GM12891 (cell line): ENCODE results near the gene HCN2.
A peak's percentile ranks its signal among the peaks of the same experiment; 100 is the strongest.

Experiments
- DNase-seq: peaks from one replicate; pipeline ENCODE4 v3.0.0; 2011; ENCODE audit warnings: low spot score; ENCODE audit not compliant: insufficient read length
- FAIRE-seq: peaks from 2 replicates; lab custom pipeline; 2011; peaks lifted over from hg19 to GRCh38; lab: Jason Lieb, UNC
- PAX5 ChIP-seq: IDR thresholded peaks from 2 replicates; pipeline ENCODE4 v1.6.1; 2011; ENCODE audit warnings: low read length, moderate library complexity, mild to moderate bottlenecking; ENCODE audit not compliant: insufficient read depth, severe bottlenecking
- POLR2A ChIP-seq: IDR thresholded peaks from 2 replicates; pipeline ENCODE4 v1.6.1; 2011; ENCODE audit warnings: low read depth, low read length, control low read depth
- POLR2AphosphoS5 ChIP-seq: IDR thresholded peaks from 2 replicates; pipeline ENCODE4 v1.6.1; 2011; ENCODE audit warnings: low read depth, low read length, control low read depth
- POU2F2 ChIP-seq: IDR thresholded peaks from 2 replicates; pipeline ENCODE4 v1.6.1; 2011; ENCODE audit warnings: low read depth, mild to moderate bottlenecking, control low read depth, low read length, moderate library complexity
- SPI1 ChIP-seq: IDR thresholded peaks from 2 replicates; pipeline ENCODE4 v1.6.1; 2011; ENCODE audit warnings: low read depth, low read length, control low read depth
- TAF1 ChIP-seq: IDR thresholded peaks from 2 replicates; pipeline ENCODE4 v1.6.1; 2011; ENCODE audit warnings: low read depth, low read length, control low read depth

Gene HCN2

DNA sequence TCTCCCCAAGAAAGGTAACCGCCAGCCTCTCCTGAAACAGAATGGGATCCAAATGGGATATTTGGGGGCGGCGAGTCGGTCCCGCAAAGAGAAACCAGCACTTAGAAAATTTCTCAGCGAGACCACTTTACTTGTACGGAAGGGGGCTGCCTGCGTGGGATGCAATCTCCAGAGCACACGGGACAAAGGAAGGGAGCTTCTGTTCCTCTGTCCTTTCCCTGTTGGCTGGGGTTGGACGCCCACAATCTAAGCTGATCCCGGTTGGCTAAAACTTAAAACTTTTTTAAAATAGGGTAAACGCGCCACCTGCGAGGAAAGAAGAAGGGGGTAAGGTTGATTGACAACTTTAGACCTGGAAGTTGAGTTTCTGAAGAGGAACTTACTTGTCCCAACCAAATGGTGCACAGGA lies 18.1 kb upstream of the HCN2 start:
- no peak for TF ChIP-seq SPI1
- TF ChIP-seq POLR2AphosphoS5 = no peak
- TF ChIP-seq PAX5 = no peak
- no peak for TF ChIP-seq TAF1
- no peak for TF ChIP-seq POU2F2
- TF ChIP-seq POLR2A = no peak
- DNase-seq = no peak
- FAIRE-seq = no peak

DNA sequence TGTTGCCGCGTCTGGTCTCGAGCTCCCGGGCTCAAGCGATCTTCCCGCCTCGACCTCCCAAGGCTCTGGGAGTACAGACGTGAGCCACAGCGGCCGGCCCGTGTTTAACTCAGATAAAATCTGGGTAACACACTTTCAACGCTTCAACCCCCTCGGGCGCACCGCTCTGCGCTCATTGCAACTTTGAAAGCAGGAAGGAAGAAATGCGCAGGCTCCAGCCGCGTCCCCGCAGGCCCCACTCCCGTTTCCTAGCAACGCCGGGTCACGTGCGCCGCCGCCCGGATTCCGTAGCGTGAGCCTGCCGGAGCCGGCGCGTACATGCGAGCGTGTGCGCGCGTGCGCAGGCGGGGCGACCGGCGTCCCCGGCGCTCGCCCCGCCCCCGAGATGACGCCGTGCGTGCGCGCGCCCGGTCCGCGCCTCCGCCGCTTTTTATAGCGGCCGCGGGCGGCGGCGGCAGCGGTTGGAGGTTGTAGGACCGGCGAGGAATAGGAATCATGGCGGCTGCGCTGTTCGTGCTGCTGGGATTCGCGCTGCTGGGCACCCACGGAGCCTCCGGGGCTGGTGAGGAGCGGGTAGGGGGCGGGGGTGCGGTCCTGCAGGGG lies 17.4 kb upstream of the HCN2 start, which contains the start of gene BSG:
Gene BSG (plus strand): TSS at position 457 of the 603 bp plus-strand sequence. CDS start 39 bp downstream, at position 496.
- peak; percentile 99 for FAIRE-seq
- peak; percentile 98 for DNase-seq
- TF ChIP-seq POU2F2 = peak; percentile 51; the same call in 1 of the 2 replicates
- TF ChIP-seq POLR2AphosphoS5 = peak; percentile 94
- TF ChIP-seq SPI1 = no peak
- TF ChIP-seq PAX5 = no peak
- peak; percentile 68 for TF ChIP-seq TAF1
- peak; percentile 96 for TF ChIP-seq POLR2A

DNA sequence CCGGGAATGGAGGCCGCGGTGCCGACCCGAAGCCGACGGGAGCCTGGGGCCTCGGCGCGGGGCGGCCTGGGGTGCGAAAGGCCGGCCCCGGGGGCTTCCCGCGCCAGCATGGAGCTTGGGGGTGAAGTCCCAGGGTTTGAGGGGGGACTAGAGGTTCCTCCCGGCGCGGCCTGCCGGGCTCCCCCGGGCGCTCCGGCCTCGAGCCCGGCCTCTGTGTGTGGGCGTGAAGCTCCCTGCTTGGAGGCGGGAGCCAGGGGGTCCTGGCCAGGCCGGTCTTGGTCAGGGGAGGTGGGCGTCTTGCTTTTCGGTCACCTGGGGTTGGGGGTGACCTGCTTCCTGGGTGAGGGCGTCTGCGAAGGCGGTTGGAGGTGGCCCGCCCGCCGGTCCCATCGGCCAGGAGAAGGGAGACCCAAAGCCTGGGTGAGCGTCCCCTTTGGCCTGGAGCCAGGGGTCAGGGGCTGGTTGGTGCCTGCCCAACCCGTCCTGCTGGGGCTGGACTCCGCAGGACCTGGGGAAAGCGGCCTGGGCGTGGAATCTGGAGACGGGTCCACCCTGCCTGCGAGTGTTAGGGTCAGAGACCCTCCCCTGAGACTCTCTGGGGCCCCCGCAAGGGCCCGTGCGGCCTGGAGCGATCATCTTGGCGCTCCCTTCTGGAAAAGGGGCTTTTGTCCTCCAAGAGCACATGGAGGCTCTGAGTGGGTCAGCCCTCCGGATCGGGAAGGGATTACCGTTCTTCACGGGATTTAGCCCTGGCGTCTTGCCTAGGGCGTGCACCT lies 16.8 kb upstream of the HCN2 start:
- DNase-seq (no peak), FAIRE-seq (peak; percentile 64)
- TF ChIP-seq TAF1 (no peak), POU2F2 (no peak), SPI1 (no peak), POLR2A (no peak), PAX5 (no peak), POLR2AphosphoS5 (no peak)

DNA sequence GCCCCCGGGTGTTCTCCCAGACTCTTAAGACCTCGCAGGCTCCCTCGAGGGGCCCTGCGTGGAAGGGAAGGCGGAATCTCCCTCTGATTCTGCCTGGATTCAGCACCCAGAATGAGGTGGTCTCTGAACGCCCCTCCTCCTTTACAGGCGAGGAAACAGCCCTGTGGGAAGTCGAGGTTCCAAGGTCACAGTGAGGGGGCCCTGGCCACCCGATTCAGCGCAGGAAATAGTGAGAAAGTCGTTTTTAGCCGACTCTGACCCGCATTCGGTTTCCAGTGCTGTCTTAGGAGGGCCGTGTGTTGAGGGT lies 16.2 kb upstream of the HCN2 start:
- TF ChIP-seq TAF1 (no peak), POLR2AphosphoS5 (no peak), PAX5 (no peak), SPI1 (no peak)
- FAIRE-seq (peak; percentile 35), DNase-seq (no peak)

DNA sequence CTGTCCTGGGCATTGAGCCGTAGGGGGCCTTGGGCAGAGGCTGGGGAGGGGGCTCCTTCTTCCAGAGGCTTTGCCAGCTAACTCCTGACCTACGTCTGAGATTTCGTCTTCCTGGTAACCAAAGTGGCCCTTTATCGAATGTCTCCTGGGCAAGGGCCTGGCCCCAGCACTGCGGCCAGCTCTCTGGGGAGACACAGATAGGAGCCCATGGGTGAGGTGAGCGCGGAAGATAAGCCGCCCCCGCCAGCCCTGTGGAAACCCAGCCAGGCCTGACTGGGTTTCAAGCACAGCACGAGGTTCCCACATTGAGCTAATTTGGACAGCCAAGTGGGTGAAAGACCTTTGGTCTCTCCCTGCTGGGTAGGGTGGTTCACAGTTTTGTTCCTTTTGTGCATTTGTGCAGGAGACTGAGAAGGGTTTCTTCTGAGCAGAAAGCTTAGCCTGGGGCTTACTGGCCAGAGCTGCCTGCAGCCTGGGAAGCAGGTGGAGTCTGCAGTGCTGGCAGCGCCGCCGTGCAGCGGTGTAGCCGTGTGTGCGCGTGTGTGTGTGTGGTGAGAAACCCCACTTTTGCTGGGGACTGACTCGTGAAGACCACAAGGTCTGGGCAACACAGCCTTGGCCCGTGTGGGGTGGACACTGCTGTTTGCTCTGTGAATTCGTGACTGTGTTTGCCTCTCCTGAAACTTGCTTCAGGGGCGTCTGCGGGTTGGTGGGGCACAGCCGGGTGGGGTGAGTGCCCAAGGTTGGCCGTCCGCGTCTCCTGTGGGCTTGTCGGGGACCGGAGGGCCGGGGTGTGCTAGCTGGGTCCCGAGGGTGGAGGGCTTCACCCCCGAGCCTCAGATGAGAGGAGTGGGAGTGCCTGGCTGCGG lies 14.8 kb upstream of the HCN2 start:
- no peak for TF ChIP-seq POLR2A
- peak; percentile 90 for TF ChIP-seq PAX5
- TF ChIP-seq SPI1 = no peak
- TF ChIP-seq TAF1 = no peak
- TF ChIP-seq POLR2AphosphoS5 = no peak
- TF ChIP-seq POU2F2 = no peak
- no peak for DNase-seq
- peak; percentile 78 for FAIRE-seq

DNA sequence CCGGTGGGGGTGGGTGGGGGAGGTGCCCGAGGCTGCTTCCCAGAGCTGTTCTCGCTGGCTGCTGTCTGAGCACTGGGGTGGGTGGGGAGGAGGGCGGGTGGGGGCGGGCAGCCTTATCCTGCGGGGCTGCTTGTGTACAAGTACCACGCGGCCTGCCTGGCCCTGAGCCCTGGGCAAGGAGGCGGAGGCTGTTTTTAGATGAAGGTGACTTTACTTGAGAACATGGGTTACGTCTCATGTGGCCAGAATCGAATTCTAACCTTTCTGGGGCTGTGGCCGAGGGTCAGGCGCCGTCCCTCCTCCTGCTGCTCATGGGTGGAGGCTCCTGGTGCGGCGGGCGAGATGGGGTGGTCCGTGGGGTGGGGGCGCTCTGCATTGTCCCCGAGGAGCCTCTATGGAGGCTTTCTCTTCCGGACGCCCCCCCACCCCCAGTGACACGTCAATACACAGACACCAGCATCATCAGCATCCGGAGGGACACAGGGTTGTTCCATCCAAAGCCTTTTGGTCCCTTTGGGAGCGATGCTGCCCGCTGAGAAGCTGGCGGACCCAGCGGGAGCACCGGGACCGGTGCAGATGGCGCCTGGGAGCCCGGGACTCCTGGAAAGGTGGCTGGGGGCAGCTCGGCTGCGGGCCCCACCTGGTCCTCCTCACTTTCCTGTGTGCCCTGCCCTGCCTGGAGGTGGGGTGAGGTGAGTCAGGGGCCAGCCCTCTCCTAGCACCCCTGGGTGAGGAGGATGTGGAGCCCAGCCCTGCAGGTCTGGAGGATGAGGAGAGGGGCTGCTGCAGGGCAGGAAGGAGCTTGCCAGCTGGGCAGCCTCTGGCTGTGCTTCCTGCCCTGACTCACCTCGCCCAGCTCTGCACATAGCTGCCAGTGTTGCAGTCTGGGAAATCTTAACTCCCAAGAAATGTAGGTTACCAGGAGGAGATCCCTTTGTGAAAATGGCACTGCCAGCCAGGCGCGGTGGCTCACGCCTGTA lies 13.9 kb upstream of the HCN2 start:
- FAIRE-seq (no peak), DNase-seq (no peak)
- TF ChIP-seq PAX5 (no peak), POU2F2 (no peak), POLR2A (no peak), SPI1 (no peak), TAF1 (no peak), POLR2AphosphoS5 (no peak)

DNA sequence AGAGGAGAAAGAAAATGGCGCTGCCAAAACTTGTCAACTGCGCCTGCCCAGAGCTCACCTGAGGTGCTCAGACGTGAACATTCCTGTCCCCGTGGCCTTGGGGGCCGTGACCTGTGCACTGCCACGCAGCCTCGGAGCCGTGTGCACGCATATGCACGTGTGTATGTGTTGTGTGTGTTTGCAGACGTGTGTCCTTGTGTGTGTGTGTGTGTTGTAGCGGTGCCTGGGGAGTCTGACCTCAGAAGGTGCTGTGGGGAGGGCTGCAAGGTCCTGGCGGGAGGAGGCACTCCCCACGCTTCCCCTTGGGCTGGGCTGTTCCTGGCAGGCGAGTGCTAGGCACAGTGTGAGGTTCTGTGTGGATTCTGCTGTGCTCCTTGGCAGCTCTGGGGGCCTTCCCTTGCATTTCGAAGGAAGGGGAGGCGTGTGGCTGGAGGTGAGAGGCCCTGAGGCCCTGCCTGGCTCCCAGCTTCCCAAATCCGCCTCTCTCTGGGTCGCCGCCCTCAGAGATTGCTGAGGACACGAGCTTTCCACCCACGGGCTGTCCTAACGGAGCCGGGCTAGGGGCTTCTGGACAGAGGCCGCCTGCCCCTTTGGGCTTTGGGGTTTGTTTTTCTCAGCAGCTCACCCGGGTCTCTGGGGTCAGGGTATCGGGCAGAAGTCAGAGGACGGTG lies 12.8 kb upstream of the HCN2 start:
- FAIRE-seq (no peak), DNase-seq (no peak)
- TF ChIP-seq POLR2AphosphoS5 = no peak
- no peak for TF ChIP-seq PAX5
- no peak for TF ChIP-seq SPI1
- TF ChIP-seq TAF1 = no peak
- no peak for TF ChIP-seq POU2F2
- TF ChIP-seq POLR2A = no peak
